Astrocyte of the cerebellum (primary cell): Measurements from ENCODE around the gene CAMTA1.

Source experiments
- DNase-seq: peaks from one replicate; pipeline ENCODE4 v3.0.0-alpha.2; 2011; ENCODE audit warnings: low read depth
- H3K4me3 ChIP-seq: 2 replicates; pipeline ENCODE4 v1.5.1; 2011; ENCODE audit warnings: mild to moderate bottlenecking, low read depth, low read length, moderate library complexity
- in situ Hi-C: cut with HindIII; loops from 2 replicates; pipeline ENCODE4 v1.10.0; 2017; ENCODE audit warnings: low sequenced_read_pairs
- TF ChIP-seq, protein P1 (sequence below): IDR thresholded peaks from 2 replicates; pipeline ENCODE4 v1.5.1; 2012; ENCODE audit warnings: low read length, low read depth, moderate library complexity, mild to moderate bottlenecking; ENCODE audit errors: missing control alignments

The CAMTA1 gene

DNA sequence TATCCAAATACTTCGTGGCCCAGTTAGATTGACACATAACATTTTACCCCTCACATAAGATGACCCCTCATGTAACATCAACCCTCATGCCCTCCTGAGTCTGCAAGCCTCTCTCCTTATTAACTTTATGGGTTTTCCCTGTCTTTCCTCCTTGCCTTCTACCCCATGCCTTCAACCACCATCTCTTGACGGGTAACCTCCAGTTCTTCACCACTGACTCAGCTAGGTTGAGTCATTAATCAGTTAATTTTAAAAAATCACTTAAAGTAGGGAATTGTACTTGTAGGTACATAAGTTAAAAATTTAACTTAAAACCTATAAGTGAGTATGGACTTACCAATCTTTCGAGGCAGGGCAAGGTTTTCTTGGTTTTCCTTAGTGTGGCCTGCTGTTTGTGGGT lies 330.7 kb downstream of the CAMTA1 start:
- TF ChIP-seq, protein P1, sequence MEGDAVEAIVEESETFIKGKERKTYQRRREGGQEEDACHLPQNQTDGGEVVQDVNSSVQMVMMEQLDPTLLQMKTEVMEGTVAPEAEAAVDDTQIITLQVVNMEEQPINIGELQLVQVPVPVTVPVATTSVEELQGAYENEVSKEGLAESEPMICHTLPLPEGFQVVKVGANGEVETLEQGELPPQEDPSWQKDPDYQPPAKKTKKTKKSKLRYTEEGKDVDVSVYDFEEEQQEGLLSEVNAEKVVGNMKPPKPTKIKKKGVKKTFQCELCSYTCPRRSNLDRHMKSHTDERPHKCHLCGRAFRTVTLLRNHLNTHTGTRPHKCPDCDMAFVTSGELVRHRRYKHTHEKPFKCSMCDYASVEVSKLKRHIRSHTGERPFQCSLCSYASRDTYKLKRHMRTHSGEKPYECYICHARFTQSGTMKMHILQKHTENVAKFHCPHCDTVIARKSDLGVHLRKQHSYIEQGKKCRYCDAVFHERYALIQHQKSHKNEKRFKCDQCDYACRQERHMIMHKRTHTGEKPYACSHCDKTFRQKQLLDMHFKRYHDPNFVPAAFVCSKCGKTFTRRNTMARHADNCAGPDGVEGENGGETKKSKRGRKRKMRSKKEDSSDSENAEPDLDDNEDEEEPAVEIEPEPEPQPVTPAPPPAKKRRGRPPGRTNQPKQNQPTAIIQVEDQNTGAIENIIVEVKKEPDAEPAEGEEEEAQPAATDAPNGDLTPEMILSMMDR, result no peak
- no peak for DNase-seq
- no peak overlapping the region for H3K4me3 ChIP-seq
- in situ Hi-C loops, result no loop called here

DNA sequence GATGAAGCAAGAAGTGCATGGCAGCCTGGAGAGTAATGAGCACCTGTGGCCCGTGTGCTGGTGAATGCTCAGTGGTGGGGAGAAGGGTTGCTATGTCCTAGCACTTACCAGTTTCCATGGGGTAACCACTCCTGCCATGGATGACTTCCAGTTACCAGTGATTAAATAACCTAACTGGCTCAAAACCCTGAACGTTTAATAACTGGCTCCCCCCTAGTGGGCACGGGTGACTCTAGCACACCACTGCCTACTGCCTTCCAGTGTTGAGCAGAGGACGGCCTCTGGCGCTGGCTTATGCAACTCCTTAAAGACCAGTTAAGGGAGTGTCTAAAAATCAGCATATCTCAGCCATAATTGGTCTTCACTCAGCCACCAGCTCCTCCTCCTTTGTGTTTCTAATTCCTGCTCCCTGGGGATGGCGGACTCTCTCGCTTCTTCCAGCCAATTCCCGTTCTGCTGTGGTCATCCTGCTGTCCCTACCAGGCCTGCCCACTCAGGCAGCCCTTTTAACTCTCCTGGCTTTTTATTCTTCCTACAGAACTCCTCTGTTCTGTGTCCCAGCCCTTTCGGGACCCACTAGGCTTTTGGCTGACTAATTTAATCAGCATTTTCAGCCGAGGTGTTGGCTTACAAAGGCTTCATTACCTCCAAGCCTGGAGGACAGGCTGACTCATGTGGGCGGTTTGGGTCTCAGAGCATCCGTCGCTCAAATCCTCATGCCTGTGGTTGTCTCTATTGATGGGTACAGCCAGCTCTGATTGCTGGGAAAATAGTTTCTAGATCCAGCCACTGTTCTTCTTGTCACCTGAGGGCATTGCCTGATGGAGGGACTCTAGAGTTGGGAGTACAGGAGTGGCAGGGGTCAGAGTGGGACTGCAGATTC lies 332.4 kb downstream of the CAMTA1 start:
- peak; percentile 78 for DNase-seq
- TF ChIP-seq, protein P1, result peak; percentile 35
- in situ Hi-C loops, result no loop called here
- no peak overlapping the region for H3K4me3 ChIP-seq

DNA sequence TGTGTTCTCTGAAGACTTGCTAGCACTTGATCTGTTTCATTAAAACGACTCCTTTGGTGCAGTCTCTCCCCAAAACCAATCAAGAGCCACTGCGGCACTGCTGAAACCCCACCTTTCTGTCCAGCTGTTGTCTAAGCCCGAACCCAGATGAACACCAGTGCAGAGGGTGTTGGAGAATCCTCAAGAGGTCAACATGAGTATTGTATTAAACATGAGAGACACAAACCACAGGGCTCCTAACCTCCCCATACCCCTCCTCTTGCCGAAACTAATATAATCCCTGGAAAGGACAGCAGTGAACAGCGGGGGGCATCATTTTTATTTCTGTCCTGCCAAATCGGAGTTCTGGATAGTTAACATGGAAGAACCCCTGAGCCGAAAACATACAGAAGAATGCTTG lies 333.9 kb downstream of the CAMTA1 start:
- DNase-seq, result peak; percentile 32
- no peak overlapping the region for H3K4me3 ChIP-seq
- TF ChIP-seq, protein P1, result no peak
- in situ Hi-C loops, result no loop called here

DNA sequence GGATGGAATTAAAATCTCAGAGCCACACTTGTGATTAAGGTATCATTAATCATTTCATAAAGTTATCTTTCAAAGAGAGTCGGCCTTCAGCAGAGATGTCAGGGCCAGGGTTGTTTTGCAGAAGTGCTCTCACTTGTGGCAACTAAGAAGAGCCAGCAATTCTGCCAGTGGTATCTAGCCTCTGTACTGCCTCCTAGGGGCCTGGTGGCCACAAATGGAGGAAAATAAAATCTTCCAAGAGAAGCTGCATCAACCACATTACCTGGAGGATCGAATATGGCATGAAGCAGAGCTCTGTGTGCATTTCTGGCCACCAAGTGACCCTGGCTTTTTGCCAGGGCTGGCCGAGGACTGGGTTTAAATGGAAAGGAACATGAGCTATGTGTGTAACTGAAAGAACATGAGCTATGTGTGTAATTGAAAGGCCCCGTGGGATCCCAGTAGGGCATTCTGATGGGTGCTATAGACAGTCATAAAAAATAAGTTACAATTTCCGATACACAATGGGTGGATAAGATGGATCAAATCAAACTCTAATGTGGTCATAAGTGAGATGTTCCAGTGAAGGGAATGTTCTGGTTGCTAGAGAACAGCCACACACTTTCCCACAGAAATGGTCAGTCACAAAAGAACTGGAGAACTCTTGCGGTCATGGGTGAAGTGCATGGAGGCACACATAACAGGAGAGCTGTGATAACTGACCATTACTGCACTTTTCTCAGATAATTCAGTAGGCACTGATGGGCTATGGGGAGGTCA lies 335.8 kb downstream of the CAMTA1 start:
- TF ChIP-seq, protein P1, result no peak
- peak; percentile 64 for DNase-seq
- H3K4me3 ChIP-seq, result no peak overlapping the region
- in situ Hi-C loops, result no loop called here

DNA sequence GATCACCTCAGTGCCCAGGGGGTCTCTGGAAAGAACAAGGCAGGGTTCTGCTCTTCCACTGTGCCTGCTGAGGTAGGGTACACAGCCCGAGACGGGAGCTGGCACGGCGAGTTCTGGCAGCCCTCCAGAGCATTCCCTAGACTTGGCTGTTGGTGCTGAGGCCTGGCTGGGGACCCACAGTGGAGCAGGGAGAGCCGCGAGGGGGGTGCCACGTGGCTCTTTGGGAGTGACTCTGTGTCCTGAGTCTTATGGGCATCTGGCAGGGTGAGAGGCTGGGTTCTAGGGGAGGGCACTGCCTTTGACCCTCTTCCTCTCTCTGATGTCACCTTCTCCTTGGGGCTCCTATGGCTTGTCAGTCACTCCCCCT lies 336.4 kb downstream of the CAMTA1 start:
- in situ Hi-C loops, result no loop called here
- no peak for DNase-seq
- H3K4me3 ChIP-seq, result no peak overlapping the region
- TF ChIP-seq, protein P1, result no peak

DNA sequence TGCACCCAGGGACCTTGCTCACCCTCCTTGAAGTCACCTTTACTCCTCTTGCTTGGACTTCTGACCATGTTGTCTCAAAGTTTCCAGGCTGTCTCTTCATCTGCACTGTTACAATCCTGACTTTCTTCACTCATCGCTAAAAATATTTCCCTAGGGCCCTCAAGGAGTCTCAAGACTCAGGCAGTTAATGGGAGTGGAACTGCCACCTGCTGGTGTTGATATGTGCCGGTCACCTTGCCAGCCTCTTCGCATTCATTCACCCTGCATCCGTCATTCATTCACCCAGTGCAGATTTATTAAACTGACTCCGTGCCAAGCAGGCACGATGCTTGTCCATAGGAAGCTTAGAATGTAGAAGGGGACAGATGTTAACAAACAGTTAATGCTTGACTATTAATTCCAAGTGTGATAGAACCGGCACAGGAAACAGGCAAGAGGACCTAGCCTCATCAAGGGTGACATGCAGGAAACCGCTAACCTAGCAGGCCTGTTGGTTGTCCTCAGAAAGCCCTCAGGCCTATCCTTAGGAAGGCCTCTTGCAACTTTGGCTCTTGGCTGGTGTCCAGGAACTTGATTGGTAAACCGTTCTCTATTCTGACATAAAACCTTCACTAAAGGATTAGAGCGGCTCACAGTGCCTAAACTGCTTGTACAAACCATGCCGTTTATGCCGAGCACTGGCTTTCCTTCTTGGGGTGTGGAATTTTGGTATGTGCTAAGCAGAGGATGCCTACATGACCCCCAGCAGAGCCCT lies 342.2 kb downstream of the CAMTA1 start:
- DNase-seq, result no peak
- TF ChIP-seq, protein P1, result no peak
- in situ Hi-C loops, result loop anchor here (5.0 kb wide), 1 partner anchor 40 kb away; no protein-coding TSS in a partner anchor
- H3K4me3 ChIP-seq, result no peak overlapping the region
